SK-N-SH (cell line): ENCODE measurements around the gene GATAD2A.

Experiments
- EP300 ChIP-seq, 2 experiments: IDR thresholded peaks; 2 replicates each; pipeline versions ENCODE4 v1.4.0 to v1.6.1; 2012; ENCODE audit warnings: borderline replicate concordance in 1 of 2, low read depth in 1 of 2, low read length in 1 of 2
- EZH2phosphoT487 ChIP-seq: fragments of 200-600 bp; sonication (generic); IDR thresholded peaks from 2 replicates; pipeline ENCODE4 v1.6.1; 2017; ENCODE audit warnings: low read depth, mixed run types, mild to moderate bottlenecking, antibody characterized with exemption, moderate library complexity, borderline replicate concordance
- FOXM1 ChIP-seq: IDR thresholded peaks from 2 replicates; pipeline ENCODE4 v1.4.0; 2012; ENCODE audit warnings: low read depth, mild to moderate bottlenecking
- MEF2A ChIP-seq: IDR thresholded peaks from 2 replicates; pipeline ENCODE4 v1.4.0; 2012; ENCODE audit warnings: low read depth, borderline replicate concordance
- POLR2AphosphoS5 ChIP-seq: IDR thresholded peaks from 2 replicates; pipeline ENCODE4 v1.6.1; 2012; ENCODE audit warnings: low read depth, low read length
- RAD21 ChIP-seq: IDR thresholded peaks from 2 replicates; pipeline ENCODE4 v1.6.1; 2012; ENCODE audit warnings: mild to moderate bottlenecking, low read length
- RCOR1 ChIP-seq: fragments of 150-350 bp; IDR thresholded peaks from 2 replicates; pipeline ENCODE4 v1.6.1; 2017; ENCODE audit warnings: antibody characterized with exemption, low read length
- RFX5 ChIP-seq: IDR thresholded peaks from 2 replicates; pipeline ENCODE4 v1.6.1; 2012; ENCODE audit warnings: mild to moderate bottlenecking, improper control_type of control experiment, low read length
- SIN3A ChIP-seq: IDR thresholded peaks from 2 replicates; pipeline ENCODE4 v1.6.1; 2012; ENCODE audit warnings: low read depth, mild to moderate bottlenecking, low read length, moderate library complexity, borderline replicate concordance
- SMC3 ChIP-seq: IDR thresholded peaks from 2 replicates; pipeline ENCODE4 v1.6.1; 2012; ENCODE audit warnings: low read depth, low read length, improper control_type of control experiment
- TAF1 ChIP-seq: IDR thresholded peaks from 2 replicates; pipeline ENCODE4 v1.6.1; 2012; ENCODE audit warnings: low read depth, mild to moderate bottlenecking, low read length, moderate library complexity, borderline replicate concordance
- TF ChIP-seq, protein P1 (sequence below): fragments of 200-600 bp; sonication (generic); IDR thresholded peaks from 2 replicates; pipeline ENCODE4 v1.6.1; 2017; ENCODE audit warnings: antibody characterized with exemption, mild to moderate bottlenecking, moderate library complexity
- TF ChIP-seq, protein P2 (sequence below): IDR thresholded peaks from 2 replicates; pipeline ENCODE4 v1.4.0; 2012; ENCODE audit warnings: low read depth, borderline replicate concordance

DNA sequence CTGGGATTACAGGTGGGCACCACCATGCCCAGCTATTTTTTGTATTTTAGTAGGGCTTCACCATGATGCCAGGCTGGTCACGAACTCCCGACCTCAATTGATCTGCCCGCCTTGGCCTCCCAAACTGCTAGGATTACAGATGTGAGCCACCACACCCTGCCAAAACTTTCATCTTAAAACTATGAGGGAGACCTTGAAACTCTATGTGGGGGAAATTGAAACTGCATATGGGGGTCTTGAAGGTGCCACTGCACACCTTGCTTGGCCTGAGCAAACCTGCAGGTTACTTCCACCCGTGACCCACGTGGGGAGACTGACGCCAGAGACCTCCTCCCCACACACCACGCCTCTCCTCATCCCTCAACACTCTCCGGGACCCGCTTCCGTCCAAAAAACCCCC lies 148.2 kb downstream of the GATAD2A start:
- TF ChIP-seq POLR2AphosphoS5: no peak
- no peak for TF ChIP-seq MEF2A
- no peak for TF ChIP-seq EZH2phosphoT487
- TF ChIP-seq TAF1: no peak
- no peak for TF ChIP-seq SMC3
- TF ChIP-seq, protein P1, sequence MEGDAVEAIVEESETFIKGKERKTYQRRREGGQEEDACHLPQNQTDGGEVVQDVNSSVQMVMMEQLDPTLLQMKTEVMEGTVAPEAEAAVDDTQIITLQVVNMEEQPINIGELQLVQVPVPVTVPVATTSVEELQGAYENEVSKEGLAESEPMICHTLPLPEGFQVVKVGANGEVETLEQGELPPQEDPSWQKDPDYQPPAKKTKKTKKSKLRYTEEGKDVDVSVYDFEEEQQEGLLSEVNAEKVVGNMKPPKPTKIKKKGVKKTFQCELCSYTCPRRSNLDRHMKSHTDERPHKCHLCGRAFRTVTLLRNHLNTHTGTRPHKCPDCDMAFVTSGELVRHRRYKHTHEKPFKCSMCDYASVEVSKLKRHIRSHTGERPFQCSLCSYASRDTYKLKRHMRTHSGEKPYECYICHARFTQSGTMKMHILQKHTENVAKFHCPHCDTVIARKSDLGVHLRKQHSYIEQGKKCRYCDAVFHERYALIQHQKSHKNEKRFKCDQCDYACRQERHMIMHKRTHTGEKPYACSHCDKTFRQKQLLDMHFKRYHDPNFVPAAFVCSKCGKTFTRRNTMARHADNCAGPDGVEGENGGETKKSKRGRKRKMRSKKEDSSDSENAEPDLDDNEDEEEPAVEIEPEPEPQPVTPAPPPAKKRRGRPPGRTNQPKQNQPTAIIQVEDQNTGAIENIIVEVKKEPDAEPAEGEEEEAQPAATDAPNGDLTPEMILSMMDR: no peak
- TF ChIP-seq, protein P2, sequence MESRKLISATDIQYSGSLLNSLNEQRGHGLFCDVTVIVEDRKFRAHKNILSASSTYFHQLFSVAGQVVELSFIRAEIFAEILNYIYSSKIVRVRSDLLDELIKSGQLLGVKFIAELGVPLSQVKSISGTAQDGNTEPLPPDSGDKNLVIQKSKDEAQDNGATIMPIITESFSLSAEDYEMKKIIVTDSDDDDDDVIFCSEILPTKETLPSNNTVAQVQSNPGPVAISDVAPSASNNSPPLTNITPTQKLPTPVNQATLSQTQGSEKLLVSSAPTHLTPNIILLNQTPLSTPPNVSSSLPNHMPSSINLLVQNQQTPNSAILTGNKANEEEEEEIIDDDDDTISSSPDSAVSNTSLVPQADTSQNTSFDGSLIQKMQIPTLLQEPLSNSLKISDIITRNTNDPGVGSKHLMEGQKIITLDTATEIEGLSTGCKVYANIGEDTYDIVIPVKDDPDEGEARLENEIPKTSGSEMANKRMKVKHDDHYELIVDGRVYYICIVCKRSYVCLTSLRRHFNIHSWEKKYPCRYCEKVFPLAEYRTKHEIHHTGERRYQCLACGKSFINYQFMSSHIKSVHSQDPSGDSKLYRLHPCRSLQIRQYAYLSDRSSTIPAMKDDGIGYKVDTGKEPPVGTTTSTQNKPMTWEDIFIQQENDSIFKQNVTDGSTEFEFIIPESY: no peak
- TF ChIP-seq RAD21: no peak
- no peak for TF ChIP-seq SIN3A
- TF ChIP-seq FOXM1: no peak
- no peak for TF ChIP-seq EP300 (IDR thresholded peaks at IDR 0.05; ENCODE audit: borderline replicate concordance in 1 of 2, low read depth in 1 of 2, low read length in 1 of 2)
- no peak for TF ChIP-seq RCOR1
- TF ChIP-seq RFX5: no peak
